WI38 (cell line): Measurements from ENCODE around the gene DMRT1.
A peak's percentile ranks its signal among the peaks of the same experiment; 100 is the strongest.

Experiments used
- H3K4me3 ChIP-seq: 2 replicates; pipeline ENCODE4 v1.5.1; 2011; ENCODE audit warnings: low read depth, mild to moderate bottlenecking, control low read depth, low read length
- TF ChIP-seq, protein P1 (sequence below): IDR thresholded peaks from 2 replicates; pipeline ENCODE4 v1.5.1; 2012; ENCODE audit warnings: low read depth, mild to moderate bottlenecking, control low read depth, low read length

Gene DMRT1

DNA sequence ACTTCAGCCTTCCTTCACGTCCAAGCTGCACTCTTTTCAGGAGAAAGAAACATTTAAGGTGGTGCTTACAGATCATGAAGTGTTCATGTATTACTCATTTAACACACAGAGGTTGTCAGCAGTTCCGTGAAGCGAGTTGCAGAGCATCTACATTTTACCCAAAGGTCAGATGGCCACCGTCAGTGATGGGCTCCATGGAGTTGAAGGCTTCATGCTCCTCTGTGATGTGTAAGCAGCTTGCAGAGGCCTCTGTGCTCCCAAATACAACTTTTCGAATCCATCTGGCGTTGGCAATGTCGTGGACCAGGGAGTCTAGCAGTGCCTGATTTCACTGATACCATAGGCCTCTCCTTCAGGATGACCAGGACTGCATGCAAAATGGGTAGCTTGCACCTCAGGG lies 81.2 kb downstream of the DMRT1 start:
- TF ChIP-seq, protein P1, sequence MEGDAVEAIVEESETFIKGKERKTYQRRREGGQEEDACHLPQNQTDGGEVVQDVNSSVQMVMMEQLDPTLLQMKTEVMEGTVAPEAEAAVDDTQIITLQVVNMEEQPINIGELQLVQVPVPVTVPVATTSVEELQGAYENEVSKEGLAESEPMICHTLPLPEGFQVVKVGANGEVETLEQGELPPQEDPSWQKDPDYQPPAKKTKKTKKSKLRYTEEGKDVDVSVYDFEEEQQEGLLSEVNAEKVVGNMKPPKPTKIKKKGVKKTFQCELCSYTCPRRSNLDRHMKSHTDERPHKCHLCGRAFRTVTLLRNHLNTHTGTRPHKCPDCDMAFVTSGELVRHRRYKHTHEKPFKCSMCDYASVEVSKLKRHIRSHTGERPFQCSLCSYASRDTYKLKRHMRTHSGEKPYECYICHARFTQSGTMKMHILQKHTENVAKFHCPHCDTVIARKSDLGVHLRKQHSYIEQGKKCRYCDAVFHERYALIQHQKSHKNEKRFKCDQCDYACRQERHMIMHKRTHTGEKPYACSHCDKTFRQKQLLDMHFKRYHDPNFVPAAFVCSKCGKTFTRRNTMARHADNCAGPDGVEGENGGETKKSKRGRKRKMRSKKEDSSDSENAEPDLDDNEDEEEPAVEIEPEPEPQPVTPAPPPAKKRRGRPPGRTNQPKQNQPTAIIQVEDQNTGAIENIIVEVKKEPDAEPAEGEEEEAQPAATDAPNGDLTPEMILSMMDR = no peak
- no peak overlapping the region for H3K4me3 ChIP-seq

GRCh38 chr9:926976-927375 lies 85.5 kb downstream of the DMRT1 start:
- TF ChIP-seq, protein P1 = no peak

GRCh38 chr9:928363-929042 lies 87.0 kb downstream of the DMRT1 start:
- TF ChIP-seq, protein P1 = peak; percentile 27; the same call in 1 of the 2 replicates
- H3K4me3 ChIP-seq = no peak overlapping the region

More at GRCh38 chr9:926976-927375, 85.5 kb downstream of the DMRT1 start:
- H3K4me3 ChIP-seq = no peak overlapping the region

GRCh38 chr9:929719-930118 lies 88.2 kb downstream of the DMRT1 start:
- no peak overlapping the region for H3K4me3 ChIP-seq
- TF ChIP-seq, protein P1 = no peak

- H3K4me3 ChIP-seq = no peak overlapping the region
- TF ChIP-seq, protein P1 = no peak
These were observed 91.9 kb downstream of the DMRT1 start for GRCh38 chr9:933356-933755.

DNA sequence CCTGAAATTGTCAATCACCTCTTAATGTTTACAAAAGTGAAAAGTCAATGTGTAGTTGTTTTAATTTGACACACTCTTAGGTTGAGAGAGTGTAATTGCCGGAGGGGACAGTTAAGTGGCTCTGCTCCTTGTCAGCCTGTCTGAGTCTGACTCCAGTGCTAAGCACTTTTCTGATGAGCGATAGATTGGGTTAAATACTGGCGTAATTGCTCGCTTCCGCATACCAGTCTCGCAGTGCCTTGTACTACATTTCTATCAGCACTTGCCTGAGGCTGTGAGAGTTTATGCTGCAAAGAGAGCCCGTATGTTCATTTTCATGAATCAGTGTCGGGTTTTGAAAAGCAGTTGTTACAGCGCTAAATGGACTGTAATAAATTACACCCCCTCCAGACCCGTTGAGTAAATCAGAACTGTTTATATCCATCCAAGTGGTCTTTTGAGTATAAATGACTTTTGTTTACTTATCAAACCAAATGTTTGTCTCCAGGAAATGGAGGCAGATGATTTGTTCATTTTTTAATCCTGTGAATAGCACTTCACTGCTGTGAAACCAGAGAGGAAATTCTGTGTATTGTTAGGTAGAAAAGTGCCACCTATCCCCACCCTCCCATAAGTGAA lies 94.0 kb downstream of the DMRT1 start:
- H3K4me3 ChIP-seq = no peak overlapping the region
- TF ChIP-seq, protein P1 = no peak

DNA sequence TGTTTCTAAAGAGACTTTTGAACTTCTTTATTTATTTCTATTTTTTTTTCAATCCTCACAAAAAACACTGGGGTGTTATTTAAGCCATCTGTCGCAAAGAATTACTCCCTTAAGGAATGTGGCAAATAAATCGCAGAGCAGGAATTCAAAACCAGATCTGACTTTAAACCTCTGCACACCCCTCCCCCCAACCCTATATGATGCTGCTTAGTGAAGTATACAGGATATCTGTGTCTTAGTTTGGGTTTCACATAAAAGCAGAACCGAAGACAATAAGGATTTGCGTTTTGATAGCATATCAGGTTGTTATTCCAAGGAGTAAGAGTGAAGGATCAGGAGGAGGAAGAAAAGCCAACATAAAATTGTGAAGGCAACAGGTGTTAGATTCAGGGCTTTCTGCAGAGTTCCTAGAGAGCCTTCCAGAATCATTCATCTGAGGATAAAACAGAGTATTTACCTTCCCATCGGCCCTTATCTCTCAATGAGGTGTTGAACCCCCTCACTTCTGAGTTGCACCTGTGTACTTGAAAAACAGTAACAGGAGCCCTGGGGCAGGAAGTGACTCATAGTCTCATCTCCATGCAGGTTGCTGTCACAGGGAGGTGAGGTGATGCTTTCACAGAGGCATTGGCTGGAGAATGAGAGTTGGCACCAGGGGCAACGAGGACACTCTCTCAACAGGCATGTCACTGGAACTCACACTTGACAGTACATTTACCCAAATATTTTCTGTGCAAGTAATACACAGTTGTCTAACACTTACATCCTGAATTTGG lies 101.5 kb downstream of the DMRT1 start:
- TF ChIP-seq, protein P1 = no peak
- no peak overlapping the region for H3K4me3 ChIP-seq
